ENCODE results near the gene MXD1. TPM values are rescaled to one million over a fixed set of nuclear protein-coding genes. Genes with fewer than 3 reads are reported as not detected.

The MXD1 gene
- total and polyA plus RNA-seq, 9 of the 15 experiments (the other 6 are each of a cell fraction or from before 2014, with no cell fraction given) = 6.7 to 35.9 (median 11.0) TPM

DNA sequence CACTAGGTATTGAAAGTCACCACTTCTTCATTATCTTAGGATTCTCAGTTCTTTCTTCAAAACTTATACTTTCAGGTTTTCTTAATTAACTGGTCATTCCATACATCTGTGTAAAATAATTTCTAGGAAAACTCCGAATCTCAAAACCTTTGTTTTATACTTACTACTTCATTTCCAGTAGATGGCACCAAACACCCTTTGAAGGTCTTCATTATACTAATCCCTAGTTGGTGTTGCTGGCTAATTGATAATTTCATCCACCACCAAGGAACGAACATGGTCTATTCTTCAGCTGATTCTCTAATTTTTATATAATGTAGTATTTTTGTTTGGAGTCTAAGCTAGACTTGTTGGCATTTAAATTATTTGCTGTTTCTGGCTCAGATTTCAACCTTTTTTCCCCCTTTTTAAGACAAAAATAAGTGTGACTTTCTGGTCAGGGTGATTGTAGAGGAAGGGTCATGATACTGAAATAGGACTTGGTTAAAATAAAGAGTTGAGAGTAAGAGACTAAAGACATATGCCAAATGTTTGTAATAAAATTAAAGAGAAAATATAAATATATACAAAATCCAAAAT lies 2.8 kb upstream of the MXD1 start (continued):
- TF ChIP-seq VEZF1 (CRISPR knock-in tag; IDR thresholded peaks at IDR 0.05) (peak; percentile 10; the same call in 1 of the 2 replicates), HDAC3 (IDR thresholded peaks at IDR 0.05; ENCODE audit: borderline replicate concordance, partially characterized antibody) (peak; percentile 21), CC2D1A (IDR thresholded peaks at IDR 0.05) (peak; percentile 46; the same call in 1 of the 2 replicates), TAF9B (IDR thresholded peaks at IDR 0.05; ENCODE audit: partially characterized antibody) (peak; percentile 10)
- TF ChIP-seq, protein P1, sequence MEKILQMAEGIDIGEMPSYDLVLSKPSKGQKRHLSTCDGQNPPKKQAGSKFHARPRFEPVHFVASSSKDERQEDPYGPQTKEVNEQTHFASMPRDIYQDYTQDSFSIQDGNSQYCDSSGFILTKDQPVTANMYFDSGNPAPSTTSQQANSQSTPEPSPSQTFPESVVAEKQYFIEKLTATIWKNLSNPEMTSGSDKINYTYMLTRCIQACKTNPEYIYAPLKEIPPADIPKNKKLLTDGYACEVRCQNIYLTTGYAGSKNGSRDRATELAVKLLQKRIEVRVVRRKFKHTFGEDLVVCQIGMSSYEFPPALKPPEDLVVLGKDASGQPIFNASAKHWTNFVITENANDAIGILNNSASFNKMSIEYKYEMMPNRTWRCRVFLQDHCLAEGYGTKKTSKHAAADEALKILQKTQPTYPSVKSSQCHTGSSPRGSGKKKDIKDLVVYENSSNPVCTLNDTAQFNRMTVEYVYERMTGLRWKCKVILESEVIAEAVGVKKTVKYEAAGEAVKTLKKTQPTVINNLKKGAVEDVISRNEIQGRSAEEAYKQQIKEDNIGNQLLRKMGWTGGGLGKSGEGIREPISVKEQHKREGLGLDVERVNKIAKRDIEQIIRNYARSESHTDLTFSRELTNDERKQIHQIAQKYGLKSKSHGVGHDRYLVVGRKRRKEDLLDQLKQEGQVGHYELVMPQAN (IDR thresholded peaks at IDR 0.05; ENCODE audit: borderline replicate concordance) = no peak

All from K562 (cell line).